Central memory CD8-positive, alpha-beta T cell (primary cell): ENCODE measurements around the gene FAM118A.

Experiments used
- ATAC-seq: fragments of 150-1000 bp; cut with Tn5 transposase; replicated peaks from 2 replicates; pipeline ENCODE4 v1.10.0; 2022; ENCODE audit warnings: mild to moderate bottlenecking, moderate FRiP score, moderate number of reproducible peaks; ENCODE audit not compliant: poor library complexity, severe bottlenecking; ENCODE audit errors: extremely low read depth
- DNase-seq, 2 donors: peaks; one replicate each; pipeline ENCODE4 v3.0.0; 2021; ENCODE audit warnings: low spot score in 2 of 2
- H3K27ac Mint-ChIP-seq: one replicate; pipeline ENCODE4 v1.8.0; 2022; ENCODE audit warnings: low read depth, mild to moderate bottlenecking, moderate library complexity, mixed read lengths
- H3K27me3 Mint-ChIP-seq: one replicate; pipeline ENCODE4 v1.8.0; 2022; ENCODE audit warnings: mixed read lengths
- H3K36me3 Mint-ChIP-seq: one replicate; pipeline ENCODE4 v1.8.0; 2022; ENCODE audit warnings: mild to moderate bottlenecking, moderate library complexity, mixed read lengths; ENCODE audit not compliant: insufficient read depth
- H3K4me1 Mint-ChIP-seq: one replicate; pipeline ENCODE4 v1.8.0; 2022; ENCODE audit warnings: mixed read lengths
- H3K4me3 Mint-ChIP-seq: one replicate; pipeline ENCODE4 v1.8.0; 2022; ENCODE audit warnings: mild to moderate bottlenecking, moderate library complexity, mixed read lengths
- H3K9me3 Mint-ChIP-seq: one replicate; pipeline ENCODE4 v1.8.0; 2022; ENCODE audit warnings: mixed read lengths

Gene FAM118A

GRCh38 chr22:45306139-45306538, 3.6 kb upstream of the FAM118A start:
- Mint-ChIP-seq H3K36me3 (peaks cover 8% of the 10 kb centered on the region), H3K9me3 (no peaks in the 10 kb centered on the region), H3K27me3 (no peaks in the 10 kb centered on the region), H3K4me1 (peaks cover 18% of the 10 kb centered on the region), H3K27ac (no peak overlapping the region), H3K4me3 (no peak overlapping the region)
- DNase-seq (no peak), ATAC-seq (no peak)

GRCh38 chr22:45308391-45308956, 1.3 kb upstream of the FAM118A start:
- Mint-ChIP-seq H3K27me3 (no peaks in the 10 kb centered on the region), H3K9me3 (no peaks in the 10 kb centered on the region), H3K36me3 (peaks cover 13% of the 10 kb centered on the region), H3K4me3 (peak overlapping the region; percentile 85), H3K4me1 (peaks cover 36% of the 10 kb centered on the region), H3K27ac (peak overlapping the region; percentile 92)
- no peak for ATAC-seq
- DNase-seq, result no peak

GRCh38 chr22:45308957-45309421, 745 bp upstream of the FAM118A start:
- peak overlapping the region; percentile 92 for H3K27ac Mint-ChIP-seq
- DNase-seq (no peak), ATAC-seq (no peak)
- H3K36me3 Mint-ChIP-seq, result peaks cover 13% of the 10 kb centered on the region
- H3K4me3 Mint-ChIP-seq, result peak overlapping the region; percentile 85
- H3K9me3 Mint-ChIP-seq, result no peaks in the 10 kb centered on the region
- peaks cover 36% of the 10 kb centered on the region for H3K4me1 Mint-ChIP-seq
- no peaks in the 10 kb centered on the region for H3K27me3 Mint-ChIP-seq

- Mint-ChIP-seq H3K4me1 (peaks cover 48% of the 10 kb centered on the region), H3K4me3 (peak overlapping the region; percentile 85), H3K27me3 (no peaks in the 10 kb centered on the region), H3K27ac (peak overlapping the region; percentile 92), H3K36me3 (peaks cover 13% of the 10 kb centered on the region), H3K9me3 (no peaks in the 10 kb centered on the region)
- ATAC-seq (no peak), DNase-seq (no peak)
These were observed 720 bp downstream of the FAM118A start for GRCh38 chr22:45310331-45310976.

GRCh38 chr22:45310977-45311531, 1.3 kb downstream of the FAM118A start:
- peaks cover 50% of the 10 kb centered on the region for H3K4me1 Mint-ChIP-seq
- ATAC-seq (no peak), DNase-seq (no peak)
- no peaks in the 10 kb centered on the region for H3K9me3 Mint-ChIP-seq
- H3K27me3 Mint-ChIP-seq, result no peaks in the 10 kb centered on the region
- peak overlapping the region; percentile 85 for H3K4me3 Mint-ChIP-seq
- peaks cover 13% of the 10 kb centered on the region for H3K36me3 Mint-ChIP-seq
- H3K27ac Mint-ChIP-seq, result peak overlapping the region; percentile 92

- ATAC-seq (no peak), DNase-seq (no peak)
- Mint-ChIP-seq H3K36me3 (peaks cover 14% of the 10 kb centered on the region), H3K9me3 (no peaks in the 10 kb centered on the region), H3K27ac (no peak overlapping the region), H3K4me3 (peak overlapping the region; percentile 85), H3K27me3 (no peaks in the 10 kb centered on the region), H3K4me1 (peaks cover 51% of the 10 kb centered on the region)
These were observed 2.7 kb downstream of the FAM118A start for GRCh38 chr22:45312415-45312814.

- Mint-ChIP-seq H3K27ac (no peak overlapping the region), H3K36me3 (peaks cover 18% of the 10 kb centered on the region), H3K27me3 (no peaks in the 10 kb centered on the region), H3K4me3 (no peak overlapping the region), H3K9me3 (no peaks in the 10 kb centered on the region), H3K4me1 (peaks cover 56% of the 10 kb centered on the region)
- DNase-seq (no peak), ATAC-seq (no peak)
These were observed 3.1 kb downstream of the FAM118A start for GRCh38 chr22:45312856-45313255.

- Mint-ChIP-seq H3K4me3 (no peak overlapping the region), H3K9me3 (no peaks in the 10 kb centered on the region), H3K4me1 (peaks cover 61% of the 10 kb centered on the region)
These were observed 4.5 kb downstream of the FAM118A start for GRCh38 chr22:45314054-45314721.

GRCh38 chr22:45314786-45315185, 5.1 kb downstream of the FAM118A start:
- Mint-ChIP-seq H3K4me1 (peaks cover 66% of the 10 kb centered on the region), H3K27me3 (no peaks in the 10 kb centered on the region), H3K36me3 (peaks cover 29% of the 10 kb centered on the region), H3K4me3 (no peak overlapping the region), H3K9me3 (no peaks in the 10 kb centered on the region), H3K27ac (no peak overlapping the region)
- DNase-seq (no peak), ATAC-seq (no peak)

More at GRCh38 chr22:45314054-45314721, 4.5 kb downstream of the FAM118A start:
- no peak overlapping the region for H3K27ac Mint-ChIP-seq
- ATAC-seq (no peak), DNase-seq (no peak)
- H3K27me3 Mint-ChIP-seq, result no peaks in the 10 kb centered on the region
- H3K36me3 Mint-ChIP-seq, result peaks cover 26% of the 10 kb centered on the region

GRCh38 chr22:45316796-45317526, 7.2 kb downstream of the FAM118A start:
- peaks cover 35% of the 10 kb centered on the region for H3K36me3 Mint-ChIP-seq
- H3K4me1 Mint-ChIP-seq, result peaks cover 58% of the 10 kb centered on the region
- H3K27me3 Mint-ChIP-seq, result no peaks in the 10 kb centered on the region
- DNase-seq (no peak), ATAC-seq (no peak)
- H3K9me3 Mint-ChIP-seq, result no peaks in the 10 kb centered on the region
- H3K4me3 Mint-ChIP-seq, result no peak overlapping the region
- peak overlapping the region; percentile 100 for H3K27ac Mint-ChIP-seq

GRCh38 chr22:45317551-45318167, 7.9 kb downstream of the FAM118A start:
- ATAC-seq (no peak), DNase-seq (peak; percentile 24 to 35)
- Mint-ChIP-seq H3K9me3 (no peaks in the 10 kb centered on the region), H3K36me3 (peaks cover 37% of the 10 kb centered on the region), H3K27me3 (no peaks in the 10 kb centered on the region), H3K27ac (peak overlapping the region; percentile 100), H3K4me3 (peak overlapping the region; percentile 80), H3K4me1 (peaks cover 53% of the 10 kb centered on the region)

- DNase-seq, result peak; percentile 81 to 93
- H3K27ac Mint-ChIP-seq, result peak overlapping the region; percentile 100
- peaks cover 38% of the 10 kb centered on the region for H3K36me3 Mint-ChIP-seq
- H3K4me3 Mint-ChIP-seq, result peak overlapping the region; percentile 80
- no peaks in the 10 kb centered on the region for H3K9me3 Mint-ChIP-seq
- peak; percentile 70 for ATAC-seq
- peaks cover 48% of the 10 kb centered on the region for H3K4me1 Mint-ChIP-seq
- H3K27me3 Mint-ChIP-seq, result no peaks in the 10 kb centered on the region
These were observed 8.4 kb downstream of the FAM118A start for GRCh38 chr22:45318168-45318557.
